Measurements from ENCODE around the gene PEPD. TPM values are rescaled to one million over a fixed set of nuclear protein-coding genes. Genes with fewer than 3 reads are reported as not detected.

The PEPD gene
- total RNA-seq, 1 donor from 2014 or later, result 49.7 TPM

DNA sequence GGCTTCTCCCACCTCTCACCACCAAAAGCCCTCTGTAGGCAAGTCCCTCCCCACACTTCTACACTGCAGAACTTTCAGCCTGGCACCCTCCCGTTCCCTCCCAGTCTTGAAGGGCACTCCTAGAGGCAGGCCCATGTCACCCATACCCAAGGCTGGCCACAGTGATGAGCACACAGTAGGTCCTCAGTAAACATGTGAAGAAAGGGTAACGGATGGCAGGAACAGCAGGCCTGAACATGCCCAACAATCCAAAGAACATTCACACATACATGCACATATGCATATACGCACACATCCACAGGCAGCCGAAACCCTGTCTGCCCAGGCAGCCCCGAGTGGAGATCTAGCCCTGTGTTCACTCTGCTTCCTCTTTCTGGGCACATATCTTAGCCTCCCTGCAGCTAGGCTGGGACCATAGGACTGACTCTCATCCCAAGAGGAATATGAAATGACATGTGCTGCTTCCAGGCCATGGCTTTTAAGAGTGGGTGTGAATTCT lies 92.9 kb downstream of the PEPD start:
- Mint-ChIP-seq H3K9me3 (no peaks in the 10 kb centered on the region), H3K4me1 (peaks cover 28% of the 10 kb centered on the region), H3K27ac (no peak overlapping the region), H3K27me3 (ENCODE audit: low read depth) (peaks cover 5% of the 10 kb centered on the region), H3K36me3 (no peaks in the 10 kb centered on the region), H3K4me3 (no peak overlapping the region)
- no peak for DNase-seq (ENCODE audit: low spot score in 2 of 2, unreplicated experiment in 2 of 2)
- TF ChIP-seq, protein P1, sequence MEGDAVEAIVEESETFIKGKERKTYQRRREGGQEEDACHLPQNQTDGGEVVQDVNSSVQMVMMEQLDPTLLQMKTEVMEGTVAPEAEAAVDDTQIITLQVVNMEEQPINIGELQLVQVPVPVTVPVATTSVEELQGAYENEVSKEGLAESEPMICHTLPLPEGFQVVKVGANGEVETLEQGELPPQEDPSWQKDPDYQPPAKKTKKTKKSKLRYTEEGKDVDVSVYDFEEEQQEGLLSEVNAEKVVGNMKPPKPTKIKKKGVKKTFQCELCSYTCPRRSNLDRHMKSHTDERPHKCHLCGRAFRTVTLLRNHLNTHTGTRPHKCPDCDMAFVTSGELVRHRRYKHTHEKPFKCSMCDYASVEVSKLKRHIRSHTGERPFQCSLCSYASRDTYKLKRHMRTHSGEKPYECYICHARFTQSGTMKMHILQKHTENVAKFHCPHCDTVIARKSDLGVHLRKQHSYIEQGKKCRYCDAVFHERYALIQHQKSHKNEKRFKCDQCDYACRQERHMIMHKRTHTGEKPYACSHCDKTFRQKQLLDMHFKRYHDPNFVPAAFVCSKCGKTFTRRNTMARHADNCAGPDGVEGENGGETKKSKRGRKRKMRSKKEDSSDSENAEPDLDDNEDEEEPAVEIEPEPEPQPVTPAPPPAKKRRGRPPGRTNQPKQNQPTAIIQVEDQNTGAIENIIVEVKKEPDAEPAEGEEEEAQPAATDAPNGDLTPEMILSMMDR (IDR thresholded peaks at IDR 0.05; ENCODE audit: unreplicated experiment), result no peak

DNA sequence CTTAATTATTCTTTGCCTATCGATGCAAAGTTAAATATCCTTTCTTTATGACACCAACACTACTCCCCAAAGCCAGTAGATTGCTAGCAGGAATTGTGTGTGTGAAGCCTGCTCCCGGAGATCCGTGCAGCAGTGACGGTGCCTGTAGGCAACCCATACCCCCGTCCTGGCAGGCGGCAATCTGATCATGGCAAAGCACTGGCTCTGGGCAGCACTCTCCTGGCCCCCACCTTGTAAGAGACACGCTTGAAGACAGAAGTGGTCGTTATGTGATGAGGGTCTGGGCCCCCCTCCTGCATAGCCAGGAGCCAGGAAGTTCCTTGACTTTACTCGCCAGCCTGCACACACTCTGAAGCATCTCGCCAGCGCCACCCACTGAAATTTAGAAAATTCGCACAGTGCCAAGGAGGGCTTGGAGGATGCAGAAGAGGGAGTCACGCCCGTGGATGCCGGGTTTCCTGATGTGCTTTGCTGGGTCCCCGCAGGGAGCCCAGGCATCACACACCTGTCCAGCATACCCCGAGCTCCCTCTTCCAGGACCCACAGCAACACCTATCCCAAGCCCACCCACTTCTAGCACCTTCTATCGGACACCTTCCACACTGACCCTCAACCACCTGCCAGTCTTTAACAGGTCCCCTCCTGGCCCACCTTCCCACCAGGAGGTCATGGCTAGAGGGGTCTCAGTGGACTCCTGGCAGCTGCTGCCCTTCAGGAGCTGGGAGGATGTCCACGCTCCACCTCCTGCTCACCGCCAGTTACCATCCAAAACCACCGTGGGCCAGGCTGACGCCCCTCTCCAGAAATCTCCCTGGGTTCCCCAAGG lies 93.6 kb downstream of the PEPD start:
- H3K4me3 Mint-ChIP-seq, result no peak overlapping the region
- DNase-seq (ENCODE audit: low spot score in 2 of 2, unreplicated experiment in 2 of 2), result no peak
- H3K27me3 Mint-ChIP-seq (ENCODE audit: low read depth), result peaks cover 5% of the 10 kb centered on the region
- H3K4me1 Mint-ChIP-seq, result peaks cover 23% of the 10 kb centered on the region
- TF ChIP-seq, protein P1 (IDR thresholded peaks at IDR 0.05; ENCODE audit: unreplicated experiment), result no peak
- no peak overlapping the region for H3K27ac Mint-ChIP-seq
- H3K36me3 Mint-ChIP-seq, result no peaks in the 10 kb centered on the region
- no peaks in the 10 kb centered on the region for H3K9me3 Mint-ChIP-seq

- H3K27me3 Mint-ChIP-seq (ENCODE audit: low read depth), result peaks cover 5% of the 10 kb centered on the region
Measured at GRCh38 chr19:33426621-33427361, 94.8 kb downstream of the PEPD start.

DNA sequence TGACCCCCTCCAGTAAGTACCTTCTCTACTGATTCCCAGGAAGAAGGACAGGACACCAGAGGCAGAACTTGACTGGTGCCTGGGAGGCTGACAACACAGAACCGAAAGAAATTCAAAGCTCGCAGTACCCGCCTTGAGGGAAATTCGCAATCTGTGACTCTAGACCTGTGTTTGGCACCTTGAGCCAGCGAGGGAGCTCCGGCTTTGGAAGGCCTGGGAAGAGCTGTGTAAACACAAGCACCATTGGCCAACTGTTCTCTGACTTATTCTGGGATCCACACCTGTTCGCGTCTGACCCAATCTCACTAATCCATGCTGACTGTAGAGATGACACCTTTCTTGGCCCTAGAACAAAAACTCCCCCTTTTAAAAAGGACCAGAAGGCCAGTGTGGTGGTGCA lies 97.4 kb downstream of the PEPD start:
- no peak for DNase-seq (ENCODE audit: low spot score in 2 of 2, unreplicated experiment in 2 of 2)
- H3K27ac Mint-ChIP-seq, result no peak overlapping the region
- no peak overlapping the region for H3K4me3 Mint-ChIP-seq
- no peaks in the 10 kb centered on the region for H3K27me3 Mint-ChIP-seq (ENCODE audit: low read depth)
- H3K36me3 Mint-ChIP-seq, result no peaks in the 10 kb centered on the region
- H3K4me1 Mint-ChIP-seq, result peaks cover 2% of the 10 kb centered on the region
- no peaks in the 10 kb centered on the region for H3K9me3 Mint-ChIP-seq
- TF ChIP-seq, protein P1 (IDR thresholded peaks at IDR 0.05; ENCODE audit: unreplicated experiment), result no peak

More at GRCh38 chr19:33426621-33427361, 94.8 kb downstream of the PEPD start:
- Mint-ChIP-seq H3K4me3 (no peak overlapping the region), H3K36me3 (no peaks in the 10 kb centered on the region), H3K9me3 (no peaks in the 10 kb centered on the region), H3K4me1 (peaks cover 11% of the 10 kb centered on the region), H3K27ac (no peak overlapping the region)
- no peak for DNase-seq (ENCODE audit: low spot score in 2 of 2, unreplicated experiment in 2 of 2)
- TF ChIP-seq, protein P1 (IDR thresholded peaks at IDR 0.05; ENCODE audit: unreplicated experiment), result no peak

- no peak overlapping the region for H3K27ac Mint-ChIP-seq
- no peak overlapping the region for H3K4me3 Mint-ChIP-seq
- TF ChIP-seq, protein P1 (IDR thresholded peaks at IDR 0.05; ENCODE audit: unreplicated experiment), result no peak
- no peaks in the 10 kb centered on the region for H3K36me3 Mint-ChIP-seq
- H3K4me1 Mint-ChIP-seq, result peaks cover 2% of the 10 kb centered on the region
- no peaks in the 10 kb centered on the region for H3K27me3 Mint-ChIP-seq (ENCODE audit: low read depth)
- no peaks in the 10 kb centered on the region for H3K9me3 Mint-ChIP-seq
- DNase-seq (ENCODE audit: low spot score in 2 of 2, unreplicated experiment in 2 of 2), result no peak
Measured at GRCh38 chr19:33422369-33423180, 99.0 kb downstream of the PEPD start.
